GM12878 (cell line): ENCODE measurements around the gene RIPK3.

Source experiments
- CTCF ChIP-seq, 3 experiments: IDR thresholded peaks in 2 of 3; conservative IDR thresholded peaks in 1 of 3; 2 replicates each; pipeline ENCODE4 v1.5.1; 2011; ENCODE audit warnings: low read depth in 3 of 3, low read length in 3 of 3, mild to moderate bottlenecking in 3 of 3, control low read depth in 2 of 3, moderate library complexity in 2 of 3, inconsistent platforms in 1 of 3, mixed read lengths in 1 of 3; ENCODE audit not compliant: control insufficient read depth in 2 of 3, insufficient read depth in 1 of 3; ENCODE audit errors: extremely low read depth in 1 of 3
- EP300 ChIP-seq, 2 experiments: fragments of 150-350 bp in 1 of 2; IDR thresholded peaks; 2 replicates each; pipeline ENCODE4 v1.6.1; 2011 to 2012; ENCODE audit warnings: low read depth in 2 of 2, low read length in 2 of 2, borderline replicate concordance in 1 of 2, improper control_type of control experiment in 1 of 2, inconsistent platforms in 1 of 2; ENCODE audit not compliant: control insufficient read depth in 1 of 2
- GABPA ChIP-seq: IDR thresholded peaks from 2 replicates; pipeline ENCODE4 v1.6.1; 2014; ENCODE audit warnings: antibody characterized with exemption, low read depth, mild to moderate bottlenecking, inconsistent platforms
- MEF2A ChIP-seq: IDR thresholded peaks from 2 replicates; pipeline ENCODE4 v1.6.1; 2011; ENCODE audit warnings: low read depth, mild to moderate bottlenecking, low read length, moderate library complexity; ENCODE audit not compliant: insufficient read depth
- POLR2AphosphoS5 ChIP-seq: IDR thresholded peaks from 2 replicates; pipeline ENCODE4 v1.6.1; 2011; ENCODE audit warnings: mild to moderate bottlenecking, low read length, inconsistent platforms
- RAD21 ChIP-seq: IDR thresholded peaks from 2 replicates; pipeline ENCODE4 v1.6.1; 2011; ENCODE audit warnings: mild to moderate bottlenecking, low read depth, low read length, moderate library complexity; ENCODE audit not compliant: insufficient read depth
- REST ChIP-seq: IDR thresholded peaks from 2 replicates; pipeline ENCODE4 v1.6.1; 2012; ENCODE audit warnings: mild to moderate bottlenecking, low read depth, low read length
- SMAD5 ChIP-seq: IDR thresholded peaks from 2 replicates; pipeline ENCODE4 v1.6.1; 2016; ENCODE audit warnings: antibody characterized with exemption, low read depth
- ZBTB33 ChIP-seq: fragments of 450-650 bp; IDR thresholded peaks from 2 replicates; pipeline ENCODE4 v1.6.1; 2017; ENCODE audit warnings: mild to moderate bottlenecking
- TF ChIP-seq, protein P1 (sequence below): IDR thresholded peaks from 2 replicates; pipeline ENCODE4 v1.6.1; 2012; ENCODE audit warnings: low read depth, low read length, improper control_type of control experiment
- TF ChIP-seq, protein P2 (sequence below): IDR thresholded peaks from 2 replicates; pipeline ENCODE4 v1.6.1; 2011; ENCODE audit warnings: low read depth, low read length, improper control_type of control experiment, borderline replicate concordance

GRCh38 chr14:24293525-24293924, 46.3 kb downstream of the RIPK3 start:
- TF ChIP-seq SMAD5 (no peak), CTCF (IDR thresholded peaks at IDR 0.05 in 2 of 3, conservative IDR thresholded peaks at IDR 0.05 in 1 of 3; ENCODE audit: control insufficient read depth in 2 of 3, extremely low read depth in 1 of 3, insufficient read depth in 1 of 3, low read depth in 3 of 3, low read length in 3 of 3) (no peak), GABPA (no peak), ZBTB33 (no peak), EP300 (IDR thresholded peaks at IDR 0.05; ENCODE audit: borderline replicate concordance in 1 of 2, control insufficient read depth in 1 of 2, low read depth in 2 of 2, low read length in 2 of 2) (no peak), POLR2AphosphoS5 (no peak), MEF2A (no peak), RAD21 (no peak), REST (no peak)
- TF ChIP-seq, protein P1, sequence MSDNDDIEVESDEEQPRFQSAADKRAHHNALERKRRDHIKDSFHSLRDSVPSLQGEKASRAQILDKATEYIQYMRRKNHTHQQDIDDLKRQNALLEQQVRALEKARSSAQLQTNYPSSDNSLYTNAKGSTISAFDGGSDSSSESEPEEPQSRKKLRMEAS, result no peak
- TF ChIP-seq, protein P2, sequence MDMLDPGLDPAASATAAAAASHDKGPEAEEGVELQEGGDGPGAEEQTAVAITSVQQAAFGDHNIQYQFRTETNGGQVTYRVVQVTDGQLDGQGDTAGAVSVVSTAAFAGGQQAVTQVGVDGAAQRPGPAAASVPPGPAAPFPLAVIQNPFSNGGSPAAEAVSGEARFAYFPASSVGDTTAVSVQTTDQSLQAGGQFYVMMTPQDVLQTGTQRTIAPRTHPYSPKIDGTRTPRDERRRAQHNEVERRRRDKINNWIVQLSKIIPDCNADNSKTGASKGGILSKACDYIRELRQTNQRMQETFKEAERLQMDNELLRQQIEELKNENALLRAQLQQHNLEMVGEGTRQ, result no peak
